ENCODE results near the gene BHLHE40. TPM values are rescaled to one million over a fixed set of nuclear protein-coding genes. Genes with fewer than 3 reads are reported as not detected.

Gene BHLHE40
- total RNA-seq, 1 donor from 2014 or later = 42.9 TPM

- H3K4me3 ChIP-seq (ENCODE audit: low read depth, low read length) = peak overlapping the region; percentile 95
- no peaks in the 10 kb centered on the region for H3K27me3 ChIP-seq (ENCODE audit: control insufficient read depth, insufficient read depth, low read length)
- no peak for FAIRE-seq
- peak; percentile 85 for DNase-seq (ENCODE audit: low read depth)
- TF ChIP-seq, protein P1, sequence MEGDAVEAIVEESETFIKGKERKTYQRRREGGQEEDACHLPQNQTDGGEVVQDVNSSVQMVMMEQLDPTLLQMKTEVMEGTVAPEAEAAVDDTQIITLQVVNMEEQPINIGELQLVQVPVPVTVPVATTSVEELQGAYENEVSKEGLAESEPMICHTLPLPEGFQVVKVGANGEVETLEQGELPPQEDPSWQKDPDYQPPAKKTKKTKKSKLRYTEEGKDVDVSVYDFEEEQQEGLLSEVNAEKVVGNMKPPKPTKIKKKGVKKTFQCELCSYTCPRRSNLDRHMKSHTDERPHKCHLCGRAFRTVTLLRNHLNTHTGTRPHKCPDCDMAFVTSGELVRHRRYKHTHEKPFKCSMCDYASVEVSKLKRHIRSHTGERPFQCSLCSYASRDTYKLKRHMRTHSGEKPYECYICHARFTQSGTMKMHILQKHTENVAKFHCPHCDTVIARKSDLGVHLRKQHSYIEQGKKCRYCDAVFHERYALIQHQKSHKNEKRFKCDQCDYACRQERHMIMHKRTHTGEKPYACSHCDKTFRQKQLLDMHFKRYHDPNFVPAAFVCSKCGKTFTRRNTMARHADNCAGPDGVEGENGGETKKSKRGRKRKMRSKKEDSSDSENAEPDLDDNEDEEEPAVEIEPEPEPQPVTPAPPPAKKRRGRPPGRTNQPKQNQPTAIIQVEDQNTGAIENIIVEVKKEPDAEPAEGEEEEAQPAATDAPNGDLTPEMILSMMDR (IDR thresholded peaks at IDR 0.05; ENCODE audit: insufficient read depth, low read length, severe bottlenecking) = no peak
- H3K36me3 ChIP-seq (ENCODE audit: control insufficient read depth, insufficient read depth, low read length) = peaks cover 20% of the 10 kb centered on the region
These were observed 4.7 kb downstream of the BHLHE40 start for GRCh38 chr3:4983739-4984510.

GRCh38 chr3:4984511-4984864 is 5.3 kb downstream of the BHLHE40 start:
- FAIRE-seq (no peak), DNase-seq (ENCODE audit: low read depth) (peak; percentile 57)
- Histone ChIP-seq H3K27me3 (ENCODE audit: control insufficient read depth, insufficient read depth, low read length) (no peaks in the 10 kb centered on the region), H3K4me3 (ENCODE audit: low read depth, low read length) (peak overlapping the region; percentile 95), H3K36me3 (ENCODE audit: control insufficient read depth, insufficient read depth, low read length) (peaks cover 20% of the 10 kb centered on the region)
- TF ChIP-seq, protein P1 (IDR thresholded peaks at IDR 0.05; ENCODE audit: insufficient read depth, low read length, severe bottlenecking) = no peak

DNA sequence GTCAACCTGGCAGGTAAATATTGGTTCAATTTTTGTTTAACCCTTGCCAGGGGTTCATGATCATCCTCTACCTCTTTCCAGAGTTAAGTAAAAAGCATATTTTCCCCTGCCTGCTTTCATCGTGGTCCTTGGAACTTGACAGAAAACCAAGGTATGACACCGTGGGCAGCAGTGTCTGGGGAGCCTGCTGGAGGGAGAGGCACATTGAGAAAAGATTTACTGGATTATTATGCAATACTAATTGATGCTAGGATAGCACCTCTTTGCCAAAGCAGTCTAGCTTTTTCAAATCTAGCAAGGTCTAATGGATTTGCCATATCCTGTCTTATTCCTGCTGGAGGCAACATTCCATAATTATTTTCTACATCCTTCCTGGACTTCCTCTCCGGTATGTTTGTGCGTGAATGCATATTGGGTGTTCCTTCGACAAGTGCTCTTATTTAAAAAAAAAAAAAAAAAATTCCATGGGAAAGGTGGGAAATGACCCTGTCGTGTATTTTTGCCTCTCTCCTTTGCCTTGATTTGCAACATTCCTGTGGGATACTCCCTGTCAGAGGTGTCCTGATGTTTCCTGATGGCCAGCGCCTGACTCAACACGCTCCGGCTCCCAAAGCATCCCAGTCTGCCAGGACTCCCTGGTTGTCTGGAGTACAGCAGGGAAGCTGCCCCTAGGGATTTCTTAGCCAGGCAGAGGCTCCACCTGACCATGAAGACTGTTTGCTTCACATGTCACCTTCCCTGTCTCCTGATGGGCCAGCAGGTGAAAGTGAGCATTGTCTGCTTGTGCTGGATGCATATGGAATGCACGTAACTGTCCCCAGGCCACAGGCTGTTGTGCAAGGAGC is 6.3 kb downstream of the BHLHE40 start:
- Histone ChIP-seq H3K4me3 (ENCODE audit: low read depth, low read length) (no peak overlapping the region), H3K36me3 (ENCODE audit: control insufficient read depth, insufficient read depth, low read length) (peaks cover 14% of the 10 kb centered on the region), H3K27me3 (ENCODE audit: control insufficient read depth, insufficient read depth, low read length) (no peaks in the 10 kb centered on the region)
- TF ChIP-seq, protein P1 (IDR thresholded peaks at IDR 0.05; ENCODE audit: insufficient read depth, low read length, severe bottlenecking) = no peak
- FAIRE-seq (no peak), DNase-seq (ENCODE audit: low read depth) (peak; percentile 95)

DNA sequence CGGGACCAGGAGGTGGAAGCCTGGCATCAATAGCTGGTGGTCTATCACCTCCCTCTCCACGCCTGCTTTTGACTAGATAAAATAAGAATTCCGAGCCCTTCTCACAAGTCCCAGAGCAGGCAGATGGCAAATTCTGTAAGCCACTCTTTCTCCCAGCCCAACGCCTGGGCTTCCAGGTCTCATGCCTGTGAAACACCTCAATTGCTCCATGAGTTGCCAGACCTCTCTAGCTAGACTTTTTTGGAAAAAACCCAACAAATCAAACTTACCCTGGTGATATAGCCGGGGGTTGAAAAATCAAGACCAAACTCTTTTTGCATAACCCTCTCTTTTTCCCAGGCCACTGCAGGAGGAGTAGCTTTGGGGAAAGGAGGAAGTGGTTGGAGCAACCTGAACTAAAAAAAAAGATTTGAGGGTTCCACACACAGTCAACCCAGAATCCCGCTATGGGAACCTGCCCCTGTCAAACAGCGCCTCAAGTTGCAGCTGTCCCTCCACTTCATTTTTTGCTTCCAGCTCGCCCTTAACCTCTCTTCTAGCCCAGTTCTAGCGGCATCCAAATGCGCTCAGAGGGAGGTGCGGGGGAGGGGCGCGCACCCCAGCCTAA is 7.0 kb downstream of the BHLHE40 start:
- peaks cover 12% of the 10 kb centered on the region for H3K36me3 ChIP-seq (ENCODE audit: control insufficient read depth, insufficient read depth, low read length)
- no peak for FAIRE-seq
- TF ChIP-seq, protein P1 (IDR thresholded peaks at IDR 0.05; ENCODE audit: insufficient read depth, low read length, severe bottlenecking) = no peak
- H3K27me3 ChIP-seq (ENCODE audit: control insufficient read depth, insufficient read depth, low read length) = no peaks in the 10 kb centered on the region
- no peak overlapping the region for H3K4me3 ChIP-seq (ENCODE audit: low read depth, low read length)
- DNase-seq (ENCODE audit: low read depth) = peak; percentile 89

GRCh38 chr3:4986782-4987537 is 7.7 kb downstream of the BHLHE40 start:
- H3K36me3 ChIP-seq (ENCODE audit: control insufficient read depth, insufficient read depth, low read length) = peaks cover 10% of the 10 kb centered on the region
- peak; percentile 97 for DNase-seq (ENCODE audit: low read depth)
- TF ChIP-seq, protein P1 (IDR thresholded peaks at IDR 0.05; ENCODE audit: insufficient read depth, low read length, severe bottlenecking) = no peak
- no peak for FAIRE-seq
- H3K4me3 ChIP-seq (ENCODE audit: low read depth, low read length) = no peak overlapping the region
- H3K27me3 ChIP-seq (ENCODE audit: control insufficient read depth, insufficient read depth, low read length) = no peaks in the 10 kb centered on the region
